ENCODE results near the gene GPC4. TPM values are rescaled to one million over a fixed set of nuclear protein-coding genes. Genes with fewer than 3 reads are reported as not detected.

The GPC4 gene
- total and polyA plus RNA-seq, 2 donors (not counting 1 experiment from before 2014, with no cell fraction given): 2.8 to 3.4 TPM

DNA sequence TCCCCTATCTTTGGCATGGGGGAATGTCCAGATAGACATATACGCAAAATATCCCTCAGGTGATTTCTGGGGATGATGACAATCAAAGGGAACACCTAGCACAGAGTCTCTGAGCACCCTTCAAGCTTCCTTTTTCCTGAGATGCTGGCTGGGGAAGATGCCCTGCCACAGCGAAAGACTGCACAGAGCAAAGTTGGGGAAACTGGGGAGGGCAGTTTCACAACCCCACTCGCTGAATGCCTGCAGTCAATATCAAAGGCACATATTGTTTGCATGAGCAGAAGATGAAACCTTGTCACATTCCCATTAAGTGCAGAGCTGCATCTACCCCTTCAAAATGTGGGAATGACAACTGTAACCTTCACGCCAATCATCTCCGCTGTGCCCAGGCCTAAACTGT lies 2.6 kb downstream of the GPC4 start:
- H3K4me1 ChIP-seq (ENCODE audit: control insufficient read depth, extremely low read depth, insufficient read depth, low read length): no peaks in the 10 kb centered on the region
- H3K4me3 ChIP-seq (replicated peaks in 1 of 4; ENCODE audit: control extremely low read depth in 1 of 4, insufficient read depth in 1 of 4, low read depth in 3 of 4, low read length in 4 of 4): no peak overlapping the region
- no peak for DNase-seq (ENCODE audit: low read depth in 2 of 2)

DNA sequence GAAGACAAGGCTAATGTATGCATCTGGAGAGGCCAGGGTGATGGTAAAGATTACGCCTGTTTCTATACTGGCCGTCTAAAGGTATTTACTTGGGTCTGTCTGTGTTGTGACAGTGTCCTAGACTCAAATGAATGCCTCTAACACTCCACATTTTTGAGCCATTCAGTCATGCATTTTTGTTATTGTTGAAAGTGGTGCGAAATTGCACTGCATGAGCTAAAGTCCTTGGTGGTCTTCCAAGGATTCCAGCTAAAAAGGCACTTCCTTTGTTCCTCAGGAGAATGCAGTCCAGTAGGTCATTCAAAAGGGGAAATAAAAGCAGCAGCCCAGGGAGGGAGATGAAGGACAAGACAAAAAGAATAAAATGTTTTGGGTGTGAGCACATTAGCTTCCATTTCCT lies 3.0 kb downstream of the GPC4 start:
- H3K4me1 ChIP-seq (ENCODE audit: control insufficient read depth, extremely low read depth, insufficient read depth, low read length): no peaks in the 10 kb centered on the region
- no peaks in the 10 kb centered on the region for H3K9me3 ChIP-seq (ENCODE audit: control insufficient read depth, insufficient read depth, low read depth, low read length)
- no peak overlapping the region for H3K4me2 ChIP-seq (ENCODE audit: extremely low read depth, insufficient read depth, low read length)
- peaks cover 3% of the 10 kb centered on the region for H3K27me3 ChIP-seq (ENCODE audit: control insufficient read depth, insufficient read depth, low read length)
- TF ChIP-seq EZH2 (IDR thresholded peaks at IDR 0.05; ENCODE audit: low read length, missing control alignments): no peak
- TF ChIP-seq, protein P1, sequence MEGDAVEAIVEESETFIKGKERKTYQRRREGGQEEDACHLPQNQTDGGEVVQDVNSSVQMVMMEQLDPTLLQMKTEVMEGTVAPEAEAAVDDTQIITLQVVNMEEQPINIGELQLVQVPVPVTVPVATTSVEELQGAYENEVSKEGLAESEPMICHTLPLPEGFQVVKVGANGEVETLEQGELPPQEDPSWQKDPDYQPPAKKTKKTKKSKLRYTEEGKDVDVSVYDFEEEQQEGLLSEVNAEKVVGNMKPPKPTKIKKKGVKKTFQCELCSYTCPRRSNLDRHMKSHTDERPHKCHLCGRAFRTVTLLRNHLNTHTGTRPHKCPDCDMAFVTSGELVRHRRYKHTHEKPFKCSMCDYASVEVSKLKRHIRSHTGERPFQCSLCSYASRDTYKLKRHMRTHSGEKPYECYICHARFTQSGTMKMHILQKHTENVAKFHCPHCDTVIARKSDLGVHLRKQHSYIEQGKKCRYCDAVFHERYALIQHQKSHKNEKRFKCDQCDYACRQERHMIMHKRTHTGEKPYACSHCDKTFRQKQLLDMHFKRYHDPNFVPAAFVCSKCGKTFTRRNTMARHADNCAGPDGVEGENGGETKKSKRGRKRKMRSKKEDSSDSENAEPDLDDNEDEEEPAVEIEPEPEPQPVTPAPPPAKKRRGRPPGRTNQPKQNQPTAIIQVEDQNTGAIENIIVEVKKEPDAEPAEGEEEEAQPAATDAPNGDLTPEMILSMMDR (conservative IDR thresholded peaks at IDR 0.05 in 1 of 2, IDR thresholded peaks at IDR 0.05 in 1 of 2; ENCODE audit: low read depth in 1 of 2, low read length in 2 of 2): no peak
- no peaks in the 10 kb centered on the region for H3K36me3 ChIP-seq (ENCODE audit: control insufficient read depth, insufficient read depth, low read length)
- no peak overlapping the region for H2AFZ ChIP-seq (ENCODE audit: low read length)
- peak; percentile 26 to 80 for DNase-seq (ENCODE audit: low read depth in 2 of 2)
- no peak overlapping the region for H3K9ac ChIP-seq (ENCODE audit: insufficient read depth, low read length)
- H3K79me2 ChIP-seq (ENCODE audit: control insufficient read depth, insufficient read depth, low read length): no peaks in the 10 kb centered on the region
- H3K27ac ChIP-seq (ENCODE audit: insufficient read depth, low read length): no peak overlapping the region
- H3K4me3 ChIP-seq (replicated peaks in 1 of 4; ENCODE audit: control extremely low read depth in 1 of 4, insufficient read depth in 1 of 4, low read depth in 3 of 4, low read length in 4 of 4): no peak overlapping the region
- H4K20me1 ChIP-seq (ENCODE audit: control insufficient read depth, extremely low read depth, insufficient read depth, low read length): no peaks in the 10 kb centered on the region

More for the DNA sequence above, 2.6 kb downstream of the GPC4 start:
- Histone ChIP-seq H2AFZ (ENCODE audit: low read length) (no peak overlapping the region), H3K9me3 (ENCODE audit: control insufficient read depth, insufficient read depth, low read depth, low read length) (no peaks in the 10 kb centered on the region), H3K9ac (ENCODE audit: insufficient read depth, low read length) (no peak overlapping the region), H3K4me2 (ENCODE audit: extremely low read depth, insufficient read depth, low read length) (no peak overlapping the region), H4K20me1 (ENCODE audit: control insufficient read depth, extremely low read depth, insufficient read depth, low read length) (no peaks in the 10 kb centered on the region), H3K36me3 (ENCODE audit: control insufficient read depth, insufficient read depth, low read length) (no peaks in the 10 kb centered on the region), H3K27me3 (ENCODE audit: control insufficient read depth, insufficient read depth, low read length) (peaks cover 3% of the 10 kb centered on the region), H3K79me2 (ENCODE audit: control insufficient read depth, insufficient read depth, low read length) (no peaks in the 10 kb centered on the region), H3K27ac (ENCODE audit: insufficient read depth, low read length) (no peak overlapping the region)
- TF ChIP-seq EZH2 (IDR thresholded peaks at IDR 0.05; ENCODE audit: low read length, missing control alignments): no peak
- TF ChIP-seq, protein P1 (conservative IDR thresholded peaks at IDR 0.05 in 1 of 2, IDR thresholded peaks at IDR 0.05 in 1 of 2; ENCODE audit: low read depth in 1 of 2, low read length in 2 of 2): no peak

DNA sequence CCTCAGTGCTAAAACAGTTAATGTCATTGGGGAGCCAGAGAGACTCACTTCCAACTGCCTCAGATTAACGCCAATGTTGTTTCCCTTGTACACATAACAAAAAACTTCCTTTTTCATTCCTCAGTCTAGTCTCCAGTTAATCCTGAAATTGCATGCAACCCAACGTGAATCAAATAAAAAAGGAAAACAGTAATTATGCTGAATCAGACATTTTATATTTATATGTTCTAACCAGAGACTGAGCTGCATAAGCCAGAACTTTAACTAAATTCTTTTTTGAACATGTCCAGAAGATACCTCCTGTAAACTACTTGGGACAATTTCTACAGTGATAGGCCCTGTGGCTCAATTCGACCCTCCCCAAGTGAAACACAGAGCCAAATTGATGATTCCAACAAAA lies 4.7 kb downstream of the GPC4 start:
- TF ChIP-seq EZH2 (IDR thresholded peaks at IDR 0.05; ENCODE audit: low read length, missing control alignments): no peak
- TF ChIP-seq, protein P1 (conservative IDR thresholded peaks at IDR 0.05 in 1 of 2, IDR thresholded peaks at IDR 0.05 in 1 of 2; ENCODE audit: low read depth in 1 of 2, low read length in 2 of 2): no peak
- no peak overlapping the region for H2AFZ ChIP-seq (ENCODE audit: low read length)

More for the DNA sequence above, 4.7 kb downstream of the GPC4 start:
- Histone ChIP-seq H4K20me1 (ENCODE audit: control insufficient read depth, extremely low read depth, insufficient read depth, low read length) (no peaks in the 10 kb centered on the region), H3K36me3 (ENCODE audit: control insufficient read depth, insufficient read depth, low read length) (no peaks in the 10 kb centered on the region), H3K4me3 (replicated peaks in 1 of 4; ENCODE audit: control extremely low read depth in 1 of 4, insufficient read depth in 1 of 4, low read depth in 3 of 4, low read length in 4 of 4) (no peak overlapping the region), H3K9me3 (ENCODE audit: control insufficient read depth, insufficient read depth, low read depth, low read length) (no peaks in the 10 kb centered on the region), H3K4me1 (ENCODE audit: control insufficient read depth, extremely low read depth, insufficient read depth, low read length) (no peaks in the 10 kb centered on the region), H3K4me2 (ENCODE audit: extremely low read depth, insufficient read depth, low read length) (no peak overlapping the region), H3K27ac (ENCODE audit: insufficient read depth, low read length) (no peak overlapping the region), H3K9ac (ENCODE audit: insufficient read depth, low read length) (no peak overlapping the region), H3K27me3 (ENCODE audit: control insufficient read depth, insufficient read depth, low read length) (peaks cover 3% of the 10 kb centered on the region), H3K79me2 (ENCODE audit: control insufficient read depth, insufficient read depth, low read length) (no peaks in the 10 kb centered on the region)
- DNase-seq (ENCODE audit: low read depth in 2 of 2): no peak

All from fibroblast of lung (primary cell).